ENCODE results near the gene MIAT.

GRCh38 chr22:26658161-26658560 is 773 bp downstream of the MIAT start:
- TF ChIP-seq POLR2A (IDR thresholded peaks at IDR 0.05; ENCODE audit: low read length) (no peak), GATA1 (IDR thresholded peaks at IDR 0.05; ENCODE audit: low read depth, low read length) (no peak)

All from erythroblast (primary cell).